ENCODE measurements around the gene SIK1.

The SIK1 gene

GRCh38 chr21:43367296-43367695 lies 59.6 kb downstream of the SIK1 start:
- DNase-seq (ENCODE audit: low read depth in 2 of 2): no peak

- no peak for DNase-seq (ENCODE audit: low read depth in 2 of 2)
These were observed 60.3 kb downstream of the SIK1 start for GRCh38 chr21:43366656-43367055.

- no peak for DNase-seq (ENCODE audit: low read depth in 2 of 2)
These were observed 61.1 kb downstream of the SIK1 start for GRCh38 chr21:43365611-43366426.

GRCh38 chr21:43364851-43365424 lies 62.0 kb downstream of the SIK1 start:
- DNase-seq (ENCODE audit: low read depth in 2 of 2): no peak

All from fibroblast of skin of left quadriceps (primary cell).